CD4-positive, alpha-beta T cell treated with Interleukin-21 for 1 hour (primary cell): ENCODE measurements around the gene PPIL4.

Source experiments
- DNase-seq: peaks from one replicate; pipeline ENCODE4 v3.0.0-alpha.2; 2020

The PPIL4 gene

GRCh38 chr6:149529650-149530049, 16.2 kb downstream of the PPIL4 start:
- no peak for DNase-seq

- DNase-seq, result no peak
Observed at GRCh38 chr6:149515494-149515893, 30.3 kb downstream of the PPIL4 start.

GRCh38 chr6:149513915-149514314, 31.9 kb downstream of the PPIL4 start:
- no peak for DNase-seq

- no peak for DNase-seq
Observed at GRCh38 chr6:149510793-149511512, 34.9 kb downstream of the PPIL4 start.

- DNase-seq, result peak; percentile 88
Observed at GRCh38 chr6:149508485-149508884, 37.4 kb downstream of the PPIL4 start.

- no peak for DNase-seq
Observed at GRCh38 chr6:149503872-149504271, 42.0 kb downstream of the PPIL4 start.

- DNase-seq, result no peak
Observed at GRCh38 chr6:149503276-149503675, 42.6 kb downstream of the PPIL4 start.

GRCh38 chr6:149501768-149502167, 44.1 kb downstream of the PPIL4 start:
- no peak for DNase-seq

- DNase-seq, result no peak
Observed at GRCh38 chr6:149501201-149501600, 44.6 kb downstream of the PPIL4 start.

GRCh38 chr6:149500096-149500495, 45.7 kb downstream of the PPIL4 start:
- no peak for DNase-seq

- DNase-seq, result no peak
Observed at GRCh38 chr6:149499066-149499465, 46.8 kb downstream of the PPIL4 start.

GRCh38 chr6:149497365-149497764, 48.5 kb downstream of the PPIL4 start:
- no peak for DNase-seq

GRCh38 chr6:149496597-149496996, 49.2 kb downstream of the PPIL4 start:
- peak; percentile 45 for DNase-seq

GRCh38 chr6:149495349-149496016, 50.4 kb downstream of the PPIL4 start:
- DNase-seq, result peak; percentile 66

GRCh38 chr6:149494810-149495209, 51.0 kb downstream of the PPIL4 start:
- peak; percentile 92 for DNase-seq

GRCh38 chr6:149493761-149494320, 52.0 kb downstream of the PPIL4 start:
- no peak for DNase-seq

GRCh38 chr6:149492798-149493343, 53.0 kb downstream of the PPIL4 start:
- DNase-seq, result no peak

GRCh38 chr6:149489967-149490366, 55.9 kb downstream of the PPIL4 start:
- no peak for DNase-seq

- DNase-seq, result no peak
Observed at GRCh38 chr6:149488815-149489214, 57.0 kb downstream of the PPIL4 start.

- no peak for DNase-seq
Observed at GRCh38 chr6:149487316-149487715, 58.5 kb downstream of the PPIL4 start.

- peak; percentile 91 for DNase-seq
Observed at GRCh38 chr6:149484733-149485700, 60.8 kb downstream of the PPIL4 start, which contains the start of gene ZC3H12D. Gene ZC3H12D, minus strand, starts transcription at chr6:149485014. Its CDS starts 10,471 bp downstream, at chr6:149474543.

- peak; percentile 42 for DNase-seq
Observed at GRCh38 chr6:149483849-149484655, 61.8 kb downstream of the PPIL4 start.
